GM19035 (cell line): ENCODE measurements around the gene TMEM233.
A peak's percentile ranks its signal among the peaks of the same experiment; 100 is the strongest.
"Not testable (repeated sequence)": the region's sequence is repeated elsewhere in the genome, so short reads cannot be mapped to it uniquely, and the experiment has no call there.

Source experiments
- ATAC-seq: cut with Tn5 transposase; IDR thresholded peaks from one replicate; pipeline ENCODE4 v1.9.1; 2021; ENCODE audit not compliant: unreplicated experiment

The TMEM233 gene

GRCh38 chr12:119657001-119657400 is 63.4 kb downstream of the TMEM233 start:
- ATAC-seq: not testable (repeated sequence)

GRCh38 chr12:119658166-119658565 is 64.6 kb downstream of the TMEM233 start:
- not testable (repeated sequence) for ATAC-seq

- no peak for ATAC-seq
These were observed 65.8 kb downstream of the TMEM233 start for GRCh38 chr12:119659289-119659897.

GRCh38 chr12:119660076-119660475 is 66.5 kb downstream of the TMEM233 start:
- ATAC-seq: no peak

GRCh38 chr12:119661882-119662281 is 68.3 kb downstream of the TMEM233 start:
- no peak for ATAC-seq

DNA sequence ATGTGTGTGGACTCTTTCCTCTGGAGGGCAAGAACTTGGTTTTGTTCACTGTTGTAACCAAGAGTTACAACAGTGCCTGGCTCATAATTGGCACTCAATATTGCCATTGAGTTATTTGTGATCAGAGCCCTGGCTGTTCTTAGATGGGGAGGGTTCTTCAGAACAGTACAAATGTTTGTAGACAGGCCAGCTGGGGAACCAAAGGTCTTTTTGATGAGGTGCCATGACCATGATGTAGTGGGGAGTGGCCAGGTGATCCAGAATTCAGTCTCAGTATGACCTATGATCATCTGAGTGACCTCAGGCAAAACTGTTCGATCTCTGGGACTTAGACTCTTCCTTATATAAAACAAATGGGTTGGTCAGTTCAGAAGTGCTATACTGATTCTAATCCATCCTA is 71.1 kb downstream of the TMEM233 start:
- no peak for ATAC-seq

GRCh38 chr12:119665164-119665929 is 71.8 kb downstream of the TMEM233 start:
- ATAC-seq: no peak

DNA sequence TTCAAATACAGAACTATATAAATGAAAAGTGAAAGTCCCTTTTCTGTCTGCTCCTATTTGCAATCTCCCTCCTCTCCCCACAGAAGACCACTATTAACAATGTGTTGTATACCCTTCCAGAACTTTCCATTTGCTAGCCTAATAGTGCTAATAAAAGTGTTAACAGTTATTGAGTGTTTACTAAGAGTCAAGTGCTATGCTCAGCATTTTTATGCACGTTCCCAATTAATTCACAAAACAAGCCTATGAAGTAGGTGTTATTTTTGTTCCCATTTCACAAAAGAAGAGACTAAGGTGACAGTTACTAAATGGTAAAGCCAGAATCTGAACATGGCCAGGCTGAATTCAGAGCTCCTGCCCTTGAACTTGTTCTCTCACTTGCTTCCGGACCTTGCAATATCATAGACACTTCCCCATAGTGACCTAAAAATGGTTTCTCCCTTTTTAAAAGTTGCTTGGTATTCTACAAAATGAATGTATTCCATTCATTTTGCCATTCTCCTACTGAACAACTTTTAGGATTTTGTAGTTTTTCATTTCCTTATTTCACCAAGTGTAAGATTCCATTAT is 72.7 kb downstream of the TMEM233 start:
- ATAC-seq: no peak

- ATAC-seq: no peak
These were observed 73.5 kb downstream of the TMEM233 start for GRCh38 chr12:119666900-119667576.

DNA sequence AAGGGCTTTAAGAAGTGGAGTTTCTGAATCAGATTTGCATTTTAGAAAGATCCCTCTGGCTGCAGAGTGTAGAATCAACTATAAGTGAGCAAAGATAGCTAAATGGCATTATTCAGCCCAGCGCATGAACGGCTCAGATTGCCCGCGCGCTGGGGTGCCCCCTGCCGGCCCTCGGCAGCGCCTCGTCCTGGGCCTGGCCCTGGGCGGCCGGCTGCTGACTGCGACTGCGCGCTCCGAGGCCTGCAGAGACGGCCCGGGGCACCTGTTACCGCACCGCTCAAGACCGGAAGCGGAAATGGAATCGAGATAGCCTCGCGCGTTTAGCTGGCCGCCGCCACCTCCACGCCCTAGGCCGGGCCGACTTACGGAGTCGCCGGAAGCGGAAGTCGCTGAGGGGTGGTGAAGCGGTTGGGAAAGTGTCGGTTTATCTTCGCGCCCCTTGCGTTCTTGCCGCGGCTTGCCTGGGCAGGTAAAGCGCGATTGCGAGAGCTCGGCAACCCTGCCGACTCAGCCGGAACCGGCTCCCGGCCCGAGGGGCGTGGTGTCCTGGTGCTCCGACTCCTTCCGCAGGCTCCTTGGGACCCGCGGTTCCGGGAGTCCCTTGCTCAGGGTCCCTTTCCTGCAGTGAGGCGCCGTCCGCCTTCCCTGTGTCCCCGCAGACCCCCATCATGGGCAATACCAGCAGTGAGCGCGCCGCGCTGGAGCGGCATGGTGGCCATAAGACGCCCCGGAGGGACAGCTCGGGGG is 74.2 kb downstream of the TMEM233 start, which contains the start of gene PRKAB1:
Gene PRKAB1 (plus strand): TSS at position 557 of the 747 bp plus-strand sequence. CDS start 112 bp downstream, at position 669.
- ATAC-seq: peak; percentile 92

GRCh38 chr12:119668324-119668841 is 74.8 kb downstream of the TMEM233 start:
- no peak for ATAC-seq

GRCh38 chr12:119669744-119670472 is 76.3 kb downstream of the TMEM233 start:
- no peak for ATAC-seq

GRCh38 chr12:119671070-119671469 is 77.5 kb downstream of the TMEM233 start:
- no peak for ATAC-seq

GRCh38 chr12:119672194-119672593 is 78.6 kb downstream of the TMEM233 start:
- ATAC-seq: no peak

- ATAC-seq: no peak
These were observed 80.1 kb downstream of the TMEM233 start for GRCh38 chr12:119673634-119674033.

DNA sequence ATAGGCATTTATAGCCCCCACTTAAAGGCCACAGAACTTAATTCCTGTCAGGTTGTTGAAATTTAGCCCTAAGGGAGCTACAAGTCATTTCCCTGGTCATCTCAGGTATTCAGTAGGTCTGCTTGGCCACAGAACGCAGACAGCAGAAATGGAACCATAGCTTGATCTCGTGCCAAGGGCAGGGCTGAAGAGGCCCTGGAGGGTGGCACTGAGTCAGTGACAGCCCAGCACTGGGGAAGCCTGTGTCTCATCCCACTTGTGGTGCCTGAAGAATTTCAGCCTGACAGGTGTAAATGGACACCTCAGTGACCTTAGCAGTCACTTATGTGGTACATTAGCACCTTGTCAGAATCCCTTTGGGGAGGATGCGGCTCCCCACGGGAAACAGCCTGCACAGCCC is 81.0 kb downstream of the TMEM233 start:
- no peak for ATAC-seq

DNA sequence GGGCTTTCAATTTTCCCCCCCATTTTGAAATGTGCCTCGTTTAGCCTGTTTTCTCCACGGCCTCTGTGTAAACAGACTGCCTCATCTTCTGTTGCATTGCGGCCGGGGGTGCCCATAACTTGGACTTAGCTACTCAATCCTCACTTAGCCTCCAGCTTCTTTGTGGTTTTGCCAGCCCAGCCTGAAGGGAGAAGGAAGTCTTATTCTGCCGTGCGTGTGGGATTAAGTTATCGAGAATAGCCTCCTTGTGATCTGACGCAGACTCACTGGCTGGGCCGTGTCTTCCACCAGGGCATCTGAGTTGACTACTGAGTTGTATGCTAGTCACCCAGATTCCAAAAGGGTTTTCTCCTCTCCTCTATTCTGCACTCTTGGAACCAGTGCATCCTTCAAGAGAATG is 82.4 kb downstream of the TMEM233 start:
- ATAC-seq: no peak

DNA sequence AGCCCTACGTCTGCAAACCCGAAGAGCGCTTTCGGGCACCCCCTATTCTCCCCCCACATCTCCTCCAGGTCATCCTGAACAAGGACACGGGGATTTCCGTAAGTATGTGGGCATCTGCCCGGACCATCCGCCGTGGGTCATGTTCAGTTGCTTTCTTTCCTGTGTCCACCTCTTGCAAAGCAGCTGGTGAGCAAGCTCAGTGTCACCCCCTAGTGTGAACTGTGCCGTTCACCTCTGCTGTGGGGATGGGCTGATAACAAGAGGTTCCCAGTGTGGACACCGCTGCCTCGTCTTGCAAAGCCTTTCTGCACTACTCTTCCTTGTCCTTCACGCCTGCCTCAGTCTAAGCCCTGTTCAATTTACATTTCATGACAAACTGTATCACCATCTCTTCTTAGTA is 83.0 kb downstream of the TMEM233 start:
- no peak for ATAC-seq

DNA sequence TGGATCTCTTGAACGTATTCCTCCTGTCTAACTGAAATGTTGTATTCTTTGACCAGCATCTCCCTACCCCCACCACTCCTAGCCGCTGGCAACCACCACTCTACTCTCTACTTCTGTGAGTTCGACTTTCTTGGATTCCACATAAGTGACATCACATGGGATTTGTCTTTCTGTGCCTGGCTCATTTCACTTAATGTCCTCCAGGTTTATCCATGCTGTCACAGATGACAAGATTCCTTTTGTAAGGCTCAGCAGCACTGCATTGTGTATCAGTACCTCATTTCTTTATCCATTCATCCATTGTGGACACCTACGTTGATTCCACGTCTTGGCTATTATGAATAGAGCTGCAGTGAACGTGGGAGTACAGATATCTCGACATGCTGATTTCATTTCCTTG is 84.9 kb downstream of the TMEM233 start:
- no peak for ATAC-seq

- ATAC-seq: no peak
These were observed 85.5 kb downstream of the TMEM233 start for GRCh38 chr12:119679081-119679480.
